B cell (primary cell): Measurements from ENCODE around the gene SERTAD2. TPM values are rescaled to one million over a fixed set of nuclear protein-coding genes. Genes with fewer than 3 reads are reported as not detected.

Experiments
- ATAC-seq: fragments of 200-7000 bp; cut with Tn5 transposase; one replicate; pipeline ENCODE4 v1.10.0; 2021; ENCODE audit warnings: low read depth, mild to moderate bottlenecking, moderate number of reproducible peaks, moderate library complexity
- CTCF ChIA-PET: fragments of 350-600 bp; sonication (Branson Sonifier 250); formaldehyde crosslinking; loops from one replicate; lab custom pipeline; 2021; ENCODE audit warnings: antibody characterized with exemption, inconsistent platforms; lab: Charles Lee
- POLR2A ChIA-PET: fragments of 350-600 bp; sonication (Branson Sonifier 250); formaldehyde crosslinking; loops from one replicate; lab custom pipeline; 2021; ENCODE audit warnings: antibody characterized with exemption; lab: Charles Lee
- DNase-seq: peaks from one replicate; pipeline ENCODE4 v3.0.0; 2013
- H2AFZ ChIP-seq: 2 replicates; pipeline ENCODE4 v1.6.1; 2012; ENCODE audit warnings: mild to moderate bottlenecking, low read depth, low read length; ENCODE audit not compliant: insufficient read depth, poor library complexity, severe bottlenecking
- H3K27ac ChIP-seq, 2 donors: 1 replicate in 1 of 2; 2 replicates in 1 of 2; pipeline ENCODE4 v1.5.1; 2012 to 2013; ENCODE audit warnings: low read length in 2 of 2, mild to moderate bottlenecking in 2 of 2, moderate library complexity in 1 of 2
- H3K27me3 ChIP-seq, 4 experiments: fragments of 200-600 bp in 1 of 4; sonication (generic) in 1 of 4; replicated peaks in 1 of 4; 1 replicate in 2 of 4; 2 replicates in 2 of 4; pipeline versions ENCODE4 v1.6.1 to v1.7.0; 2013 to 2016; ENCODE audit warnings: low read length in 3 of 4, mild to moderate bottlenecking in 2 of 4, mixed read lengths in 1 of 4, moderate library complexity in 1 of 4; ENCODE audit not compliant: insufficient read depth in 4 of 4, control insufficient read depth in 3 of 4; ENCODE audit errors: control extremely low read depth in 1 of 4
- H3K36me3 ChIP-seq, 2 experiments: replicated peaks in 1 of 2; 1 replicate in 1 of 2; 2 replicates in 1 of 2; pipeline versions ENCODE4 v1.6.1 to v1.7.1; 2013; ENCODE audit warnings: low read length in 1 of 2; ENCODE audit not compliant: insufficient read depth in 2 of 2, control insufficient read depth in 1 of 2; ENCODE audit errors: control extremely low read depth in 1 of 2, extremely low read depth in 1 of 2
- H3K4me1 ChIP-seq, 2 donors: fragments of 200-600 bp in 1 of 2; sonication (generic) in 1 of 2; 1 replicate in 1 of 2; 2 replicates in 1 of 2; pipeline versions ENCODE4 v1.5.1 to v1.6.1; 2013 to 2017; ENCODE audit warnings: low read length in 2 of 2; ENCODE audit not compliant: control insufficient read depth in 2 of 2, insufficient read depth in 2 of 2
- H3K4me2 ChIP-seq: replicated peaks from 2 replicates; pipeline ENCODE3; 2012; ENCODE audit warnings: mild to moderate bottlenecking, low read depth, low read length; ENCODE audit not compliant: poor library complexity, severe bottlenecking
- H3K4me3 ChIP-seq, 5 experiments: fragments of 200-600 bp in 1 of 5; sonication (generic) in 1 of 5; 1 replicate in 3 of 5; 2 replicates in 2 of 5; pipeline versions ENCODE4 v1.5.1 to v1.7.0; 2011 to 2016; ENCODE audit warnings: low read length in 4 of 5, mild to moderate bottlenecking in 4 of 5, low read depth in 2 of 5, control low read depth in 1 of 5, moderate library complexity in 1 of 5; ENCODE audit not compliant: insufficient read depth in 1 of 5; ENCODE audit errors: control extremely low read depth in 1 of 5, extremely low read depth in 1 of 5
- H3K79me2 ChIP-seq: fragments of 200-600 bp; sonication (generic); one replicate; pipeline ENCODE4 v1.6.0; 2016; ENCODE audit warnings: low read length; ENCODE audit not compliant: control insufficient read depth, insufficient read depth
- H3K9ac ChIP-seq: fragments of 200-600 bp; sonication (generic); 2 replicates; pipeline ENCODE4 v1.6.1; 2017; ENCODE audit warnings: mild to moderate bottlenecking, low read length, moderate library complexity
- H3K9me3 ChIP-seq, 3 donors: one replicate each; pipeline versions ENCODE4 v1.6.1 to v1.7.1; 2013; ENCODE audit warnings: low read length in 2 of 3; ENCODE audit not compliant: control insufficient read depth in 2 of 3, insufficient read depth in 1 of 3; ENCODE audit errors: control extremely low read depth in 1 of 3
- H4K20me1 ChIP-seq: 2 replicates; pipeline ENCODE4 v1.6.0; 2012; ENCODE audit warnings: mild to moderate bottlenecking, low read length; ENCODE audit not compliant: insufficient read depth, control insufficient read depth, poor library complexity, severe bottlenecking
- H3K27ac Mint-ChIP-seq: one replicate; pipeline ENCODE4 v1.8.0; 2021; ENCODE audit warnings: mixed read lengths
- H3K27me3 Mint-ChIP-seq: one replicate; pipeline ENCODE4 v1.8.0; 2021; ENCODE audit warnings: mixed read lengths
- H3K4me1 Mint-ChIP-seq: one replicate; pipeline ENCODE4 v1.8.0; 2021; ENCODE audit warnings: mixed read lengths
- H3K4me3 Mint-ChIP-seq: one replicate; pipeline ENCODE4 v1.8.0; 2021; ENCODE audit warnings: mixed read lengths
- H3K9me3 Mint-ChIP-seq: one replicate; pipeline ENCODE4 v1.8.0; 2022; ENCODE audit warnings: mixed read lengths; ENCODE audit not compliant: insufficient read depth
- EZH2 ChIP-seq: IDR thresholded peaks from 2 replicates; pipeline ENCODE4 v1.6.1; 2012; ENCODE audit warnings: borderline replicate concordance, low read depth, mild to moderate bottlenecking, moderate library complexity, low read length; ENCODE audit not compliant: insufficient read depth, poor library complexity, severe bottlenecking
- WGBS: methylation state at CpG from one replicate; pipeline ENCODE4 v1.1.5; 2013; ENCODE audit warnings: missing lambda C conversion rate; ENCODE audit not compliant: insufficient coverage; 5-methylcytosine and 5-hydroxymethylcytosine counted together
- intact Hi-C: fragments of 100-400 bp; cut with micrococcal nuclease; formaldehyde crosslinking; loops from one replicate; pipeline ENCODE4 v1.10.0; 2022
- polyA plus RNA-seq: library from polyadenylated mRNA; depleted of rRNA; stranded (reverse); fragments of >200 nt; gene quantifications from 2 replicates; pipeline ENCODE4 v1.2.3, GENCODE V29; 2012
- total RNA-seq, 2 donors: library from RNA; stranded (reverse); fragments of 120-200 nt in 1 of 2; gene quantifications; 1 replicate in 1 of 2; 2 replicates in 1 of 2; pipeline versions ENCODE4 v1.2.3 to v1.2.4, GENCODE V29; 2013 to 2022
- TF ChIP-seq, protein P1 (sequence below): fragments of 200-600 bp; IDR thresholded peaks from one replicate; pipeline ENCODE4 v1.8.0; 2022; ENCODE audit warnings: antibody characterized with exemption, mild to moderate bottlenecking

The SERTAD2 gene
- total and polyA plus RNA-seq, 2 donors (not counting 1 experiment from before 2014, with no cell fraction given) = 49.5 to 66.8 TPM

DNA sequence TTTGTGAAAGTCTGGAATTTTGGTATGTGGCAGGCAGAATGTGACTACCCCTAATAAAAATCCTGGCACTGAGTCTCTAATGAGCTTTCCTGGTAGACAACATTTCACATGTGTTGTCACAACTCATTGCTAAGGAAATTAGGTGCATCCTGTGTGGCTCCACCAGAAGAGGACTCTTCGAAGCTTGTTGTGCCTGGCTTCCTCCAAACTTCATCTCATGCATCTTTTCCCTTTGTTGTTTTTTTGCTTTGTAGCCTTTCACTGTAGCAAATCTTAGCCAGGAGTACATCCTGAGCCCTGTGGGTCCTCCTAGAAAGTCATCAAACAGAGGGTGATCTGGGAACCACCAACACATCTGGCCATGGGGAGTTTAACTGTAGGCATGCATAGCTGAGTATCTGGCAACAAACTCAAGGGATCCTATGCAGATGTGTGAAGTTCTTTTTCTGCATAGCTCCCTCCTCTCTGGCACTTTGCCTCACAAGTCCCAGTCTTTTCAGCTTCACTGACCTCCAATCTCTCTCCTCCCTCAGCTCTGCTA lies 42.1 kb upstream of the SERTAD2 start:
- H3K79me2 ChIP-seq = peaks cover 36% of the 10 kb centered on the region
- H3K9ac ChIP-seq = no peak overlapping the region
- WGBS = 0% methylated on average over 1 of the region's 1 CpG
- intact Hi-C loops = no loop called here
- no peaks in the 10 kb centered on the region for H3K36me3 ChIP-seq
- H3K27me3 ChIP-seq = no peaks in the 10 kb centered on the region
- no peak overlapping the region for H3K4me3 ChIP-seq
- DNase-seq = no peak
- H4K20me1 ChIP-seq = no peaks in the 10 kb centered on the region
- no peaks in the 10 kb centered on the region for H3K27me3 Mint-ChIP-seq
- peaks cover 37% of the 10 kb centered on the region for H3K4me1 Mint-ChIP-seq
- no peak overlapping the region for H3K27ac Mint-ChIP-seq
- no peak overlapping the region for H3K27ac ChIP-seq
- H2AFZ ChIP-seq = peak overlapping the region; percentile 23
- H3K9me3 Mint-ChIP-seq = no peaks in the 10 kb centered on the region
- no peak overlapping the region for H3K4me2 ChIP-seq
- H3K4me1 ChIP-seq = peaks cover 22 to 24% of the 10 kb centered on the region in 2 donors
- CTCF ChIA-PET = interaction anchor here (0.8 to 1.9 kb wide), 7 partner anchors 10 to 136 kb away, joined by 3 to 9 read pairs (median 4); partner anchors contain the start of gene SERTAD2
- no peak for ATAC-seq
- H3K4me3 Mint-ChIP-seq = no peak overlapping the region
- peaks cover 0 to 1% (median 0%) of the 10 kb centered on the region in 3 donors for H3K9me3 ChIP-seq
- TF ChIP-seq, protein P1, sequence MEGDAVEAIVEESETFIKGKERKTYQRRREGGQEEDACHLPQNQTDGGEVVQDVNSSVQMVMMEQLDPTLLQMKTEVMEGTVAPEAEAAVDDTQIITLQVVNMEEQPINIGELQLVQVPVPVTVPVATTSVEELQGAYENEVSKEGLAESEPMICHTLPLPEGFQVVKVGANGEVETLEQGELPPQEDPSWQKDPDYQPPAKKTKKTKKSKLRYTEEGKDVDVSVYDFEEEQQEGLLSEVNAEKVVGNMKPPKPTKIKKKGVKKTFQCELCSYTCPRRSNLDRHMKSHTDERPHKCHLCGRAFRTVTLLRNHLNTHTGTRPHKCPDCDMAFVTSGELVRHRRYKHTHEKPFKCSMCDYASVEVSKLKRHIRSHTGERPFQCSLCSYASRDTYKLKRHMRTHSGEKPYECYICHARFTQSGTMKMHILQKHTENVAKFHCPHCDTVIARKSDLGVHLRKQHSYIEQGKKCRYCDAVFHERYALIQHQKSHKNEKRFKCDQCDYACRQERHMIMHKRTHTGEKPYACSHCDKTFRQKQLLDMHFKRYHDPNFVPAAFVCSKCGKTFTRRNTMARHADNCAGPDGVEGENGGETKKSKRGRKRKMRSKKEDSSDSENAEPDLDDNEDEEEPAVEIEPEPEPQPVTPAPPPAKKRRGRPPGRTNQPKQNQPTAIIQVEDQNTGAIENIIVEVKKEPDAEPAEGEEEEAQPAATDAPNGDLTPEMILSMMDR = no peak
- TF ChIP-seq EZH2 = no peak
- POLR2A ChIA-PET = no interaction called here

DNA sequence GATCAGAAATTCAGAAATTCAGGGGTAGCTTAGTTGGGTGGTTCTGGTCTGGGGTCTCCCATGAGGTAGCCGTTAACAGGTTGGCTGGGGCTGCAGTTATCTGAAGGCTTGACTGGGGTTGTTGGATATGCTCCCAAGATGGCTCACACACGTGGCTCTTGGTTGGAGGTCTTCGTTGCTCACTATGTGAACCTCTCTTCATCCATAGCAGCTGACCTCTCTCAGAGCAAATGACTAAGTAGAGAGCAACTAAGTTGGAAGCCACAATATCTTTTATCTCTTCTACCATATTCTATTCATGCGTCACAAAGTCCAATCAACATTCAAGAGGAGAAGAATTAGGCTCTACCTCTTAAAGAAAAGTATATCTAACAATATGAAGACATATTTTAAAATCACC lies 38.7 kb upstream of the SERTAD2 start:
- Mint-ChIP-seq H3K4me3 (no peak overlapping the region), H3K4me1 (peaks cover 25% of the 10 kb centered on the region), H3K27me3 (no peaks in the 10 kb centered on the region), H3K9me3 (no peaks in the 10 kb centered on the region), H3K27ac (no peak overlapping the region)
- Histone ChIP-seq H3K27me3 (no peaks in the 10 kb centered on the region), H2AFZ (no peak overlapping the region), H4K20me1 (no peaks in the 10 kb centered on the region), H3K4me1 (peaks cover 13 to 19% of the 10 kb centered on the region in 2 donors), H3K4me3 (no peak overlapping the region), H3K4me2 (no peak overlapping the region), H3K27ac (no peak overlapping the region), H3K9ac (no peak overlapping the region), H3K9me3 (no peaks in the 10 kb centered on the region), H3K36me3 (no peaks in the 10 kb centered on the region), H3K79me2 (peaks cover 14% of the 10 kb centered on the region)
- TF ChIP-seq, protein P1 = no peak
- TF ChIP-seq EZH2 = no peak
- CTCF ChIA-PET = interaction anchor here (0.6 to 1.2 kb wide), 2 partner anchors 14 to 35 kb away, joined by 3 read pairs; no protein-coding TSS in a partner anchor
- POLR2A ChIA-PET = no interaction called here
- WGBS = 100% methylated on average over 1 of the region's 4 CpGs
- ATAC-seq (no peak), DNase-seq (no peak)
- intact Hi-C loops = no loop called here
